Osteoblast (primary cell): Measurements from ENCODE around the gene ECPAS. TPM values are rescaled to one million over a fixed set of nuclear protein-coding genes. Genes with fewer than 3 reads are reported as not detected.

Experiments
- DNase-seq: peaks from one replicate; pipeline ENCODE4 v3.0.0; 2011; ENCODE audit warnings: low spot score, mixed read lengths; ENCODE audit not compliant: insufficient read length; ENCODE audit errors: missing footprints
- H2AFZ ChIP-seq: 2 replicates; pipeline ENCODE4 v1.6.0; 2011; ENCODE audit warnings: mild to moderate bottlenecking, low read length
- H3K27ac ChIP-seq: 2 replicates; pipeline ENCODE4 v1.5.1; 2011; ENCODE audit warnings: mild to moderate bottlenecking, low read depth, low read length, moderate library complexity
- H3K27me3 ChIP-seq: 2 replicates; pipeline ENCODE4 v1.6.0; 2012; ENCODE audit warnings: mild to moderate bottlenecking, control low read depth, inconsistent platforms, low read length, moderate library complexity; ENCODE audit not compliant: insufficient read depth
- H3K36me3 ChIP-seq: 2 replicates; pipeline ENCODE4 v1.5.1; 2011; ENCODE audit warnings: mild to moderate bottlenecking, low read length, control low read depth, moderate library complexity; ENCODE audit not compliant: insufficient read depth
- H3K4me1 ChIP-seq: 2 replicates; pipeline ENCODE4 v1.5.1; 2011; ENCODE audit warnings: mild to moderate bottlenecking, low read length, control low read depth, moderate library complexity; ENCODE audit not compliant: insufficient read depth
- H3K4me2 ChIP-seq: 2 replicates; pipeline ENCODE4 v1.6.0; 2011; ENCODE audit warnings: mild to moderate bottlenecking, low read length; ENCODE audit not compliant: insufficient read depth
- H3K4me3 ChIP-seq: fragments of 200-600 bp; sonication (generic); 3 replicates; pipeline ENCODE4 v1.5.1; 2012; ENCODE audit warnings: mild to moderate bottlenecking, low read length, inconsistent platforms; ENCODE audit not compliant: insufficient read depth
- H3K79me2 ChIP-seq: 2 replicates; pipeline ENCODE4 v1.6.0; 2012; ENCODE audit warnings: mild to moderate bottlenecking, low read length, control low read depth, inconsistent platforms; ENCODE audit not compliant: insufficient read depth
- H3K9me3 ChIP-seq: 2 replicates; pipeline ENCODE4 v1.5.1; 2011; ENCODE audit warnings: low read depth, low read length, control low read depth
- H4K20me1 ChIP-seq: 2 replicates; pipeline ENCODE4 v1.6.0; 2012; ENCODE audit warnings: mild to moderate bottlenecking, low read length, control low read depth; ENCODE audit not compliant: insufficient read depth
- CTCF ChIP-seq: IDR thresholded peaks from 2 replicates; pipeline ENCODE4 v1.5.1; 2011; ENCODE audit warnings: mild to moderate bottlenecking, low read depth, low read length, moderate library complexity; ENCODE audit errors: extremely low read depth
- total RNA-seq: library from RNA; depleted of rRNA; stranded (reverse); fragments of >200 nt; gene quantifications from 2 replicates; pipeline ENCODE4 v1.2.3, GENCODE V29; 2012

Gene ECPAS
- total RNA-seq, 1 donor: 117 TPM

DNA sequence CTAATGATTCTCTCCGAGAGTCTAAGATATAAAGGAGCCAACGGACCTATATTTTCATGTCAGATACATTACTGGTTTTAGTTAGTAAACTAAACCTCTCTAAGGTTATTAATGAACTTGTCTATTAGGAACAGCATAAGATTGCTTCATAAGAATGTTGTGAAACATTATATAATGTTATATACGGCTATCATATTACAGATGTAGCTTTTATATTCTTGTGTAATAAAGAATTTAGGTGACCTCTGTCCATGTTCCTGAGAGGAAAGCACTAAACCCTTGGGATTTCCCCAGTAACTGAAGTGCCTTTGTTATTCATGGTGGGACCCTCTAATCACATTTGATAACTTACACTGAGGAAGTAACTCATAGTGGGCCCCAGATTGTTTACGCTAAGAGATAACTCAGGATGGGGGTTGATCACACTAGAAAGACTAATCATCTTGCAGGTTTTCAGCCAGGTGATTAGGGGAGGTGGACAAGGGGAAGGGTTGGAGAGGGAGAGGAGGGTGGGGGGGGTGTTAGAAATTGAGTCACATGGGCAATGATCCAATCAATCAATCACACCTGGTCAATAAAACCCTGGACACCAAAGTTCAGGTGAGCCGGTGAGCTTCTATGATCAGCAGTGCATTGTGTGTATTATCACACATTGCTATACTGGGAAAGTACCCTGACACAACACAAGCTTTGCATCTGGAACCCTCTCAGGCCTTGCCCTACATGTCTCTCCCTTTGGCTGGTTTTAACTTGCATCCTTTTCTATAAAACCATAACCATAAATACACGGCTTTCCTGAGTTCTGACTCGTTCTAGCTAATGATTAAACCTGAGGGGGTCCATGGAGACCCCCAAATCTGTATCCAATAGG, 25.8 kb downstream of the ECPAS start:
- Histone ChIP-seq H2AFZ (no peak overlapping the region), H3K36me3 (no peaks in the 10 kb centered on the region), H3K27me3 (no peaks in the 10 kb centered on the region), H3K79me2 (peaks cover 100% of the 10 kb centered on the region), H3K4me2 (no peak overlapping the region), H3K27ac (no peak overlapping the region), H3K4me3 (no peak overlapping the region), H4K20me1 (peaks cover 50% of the 10 kb centered on the region), H3K4me1 (no peaks in the 10 kb centered on the region), H3K9me3 (no peaks in the 10 kb centered on the region)
- no peak for TF ChIP-seq CTCF
- DNase-seq: no peak

- TF ChIP-seq CTCF: no peak
- Histone ChIP-seq H3K4me1 (no peaks in the 10 kb centered on the region), H3K4me2 (no peak overlapping the region), H2AFZ (no peak overlapping the region), H3K4me3 (no peak overlapping the region), H3K36me3 (no peaks in the 10 kb centered on the region), H3K9me3 (no peaks in the 10 kb centered on the region), H4K20me1 (peaks cover 52% of the 10 kb centered on the region), H3K79me2 (peaks cover 98% of the 10 kb centered on the region), H3K27ac (no peak overlapping the region), H3K27me3 (no peaks in the 10 kb centered on the region)
- no peak for DNase-seq
Observed at GRCh38 chr9:111456529-111456928, 27.7 kb downstream of the ECPAS start.

- no peaks in the 10 kb centered on the region for H3K9me3 ChIP-seq
- H2AFZ ChIP-seq: no peak overlapping the region
- no peaks in the 10 kb centered on the region for H3K27me3 ChIP-seq
- H3K4me3 ChIP-seq: no peak overlapping the region
- H3K4me1 ChIP-seq: no peaks in the 10 kb centered on the region
- peaks cover 55% of the 10 kb centered on the region for H4K20me1 ChIP-seq
- no peak for DNase-seq
- peaks cover 98% of the 10 kb centered on the region for H3K79me2 ChIP-seq
- no peak overlapping the region for H3K27ac ChIP-seq
- no peak for TF ChIP-seq CTCF
- H3K4me2 ChIP-seq: no peak overlapping the region
- no peaks in the 10 kb centered on the region for H3K36me3 ChIP-seq
Observed at GRCh38 chr9:111455638-111456037, 28.5 kb downstream of the ECPAS start.

DNA sequence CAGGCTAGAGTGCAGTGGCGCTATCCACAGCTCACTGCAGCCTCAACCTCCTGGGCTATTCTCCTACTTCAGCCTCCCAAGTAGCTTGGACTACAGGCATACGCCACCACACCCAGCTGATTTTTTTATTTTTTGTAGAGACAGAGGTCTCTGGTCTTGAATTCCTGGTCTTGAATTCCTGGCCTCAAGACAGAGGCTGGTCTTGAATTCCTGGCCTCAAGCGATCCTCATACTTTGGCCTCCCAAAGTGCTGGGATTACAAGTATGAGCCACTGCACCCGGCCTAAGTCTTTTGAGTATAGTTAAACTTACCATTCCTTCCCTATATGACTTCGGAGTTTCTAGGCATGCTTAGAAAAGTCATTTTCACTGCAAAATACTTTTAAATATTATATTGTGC, 29.4 kb downstream of the ECPAS start:
- H3K4me2 ChIP-seq: no peak overlapping the region
- H3K27me3 ChIP-seq: no peaks in the 10 kb centered on the region
- H3K4me1 ChIP-seq: no peaks in the 10 kb centered on the region
- peaks cover 5% of the 10 kb centered on the region for H3K36me3 ChIP-seq
- H2AFZ ChIP-seq: no peak overlapping the region
- no peak for DNase-seq
- no peak for TF ChIP-seq CTCF
- peaks cover 99% of the 10 kb centered on the region for H3K79me2 ChIP-seq
- H3K9me3 ChIP-seq: no peaks in the 10 kb centered on the region
- H3K4me3 ChIP-seq: no peak overlapping the region
- no peak overlapping the region for H3K27ac ChIP-seq
- peaks cover 61% of the 10 kb centered on the region for H4K20me1 ChIP-seq
